DOHH2 (cell line): ENCODE results near the gene PRR36.

Experiments used
- H3F3A ChIP-seq: fragments of 200-600 bp; sonication (generic), shearing (Covaris generic); 2 replicates; pipeline ENCODE4 v1.6.0; 2016; ENCODE audit warnings: antibody characterized with exemption, mild to moderate bottlenecking; ENCODE audit not compliant: control insufficient read depth, insufficient read depth
- H3K27ac ChIP-seq: fragments of 200-600 bp; sonication (generic); 2 replicates; pipeline ENCODE4 v1.5.1; 2014; ENCODE audit warnings: low read depth, mild to moderate bottlenecking, low read length, moderate library complexity
- H3K27me3 ChIP-seq: fragments of 200-600 bp; sonication (generic); 2 replicates; pipeline ENCODE4 v1.6.1; 2014; ENCODE audit warnings: mild to moderate bottlenecking, low read length, mixed read lengths; ENCODE audit not compliant: control insufficient read depth
- H3K36me3 ChIP-seq: fragments of 200-600 bp; sonication (generic); 2 replicates; pipeline ENCODE4 v1.6.1; 2014; ENCODE audit warnings: mild to moderate bottlenecking, low read length, moderate library complexity, mixed read lengths; ENCODE audit not compliant: control insufficient read depth
- H3K4me1 ChIP-seq: fragments of 200-600 bp; sonication (generic); 2 replicates; pipeline ENCODE4 v1.6.1; 2014; ENCODE audit warnings: mild to moderate bottlenecking, low read length, mixed read lengths; ENCODE audit not compliant: control insufficient read depth
- H3K4me2 ChIP-seq: fragments of 200-600 bp; sonication (generic); 2 replicates; pipeline ENCODE4 v1.6.0; 2014; ENCODE audit warnings: mild to moderate bottlenecking, low read length, moderate library complexity
- H3K4me3 ChIP-seq: fragments of 200-600 bp; sonication (generic); 2 replicates; pipeline ENCODE4 v1.5.1; 2014; ENCODE audit warnings: mild to moderate bottlenecking, low read length, mixed read lengths
- H3K79me2 ChIP-seq: fragments of 200-600 bp; sonication (generic); 2 replicates; pipeline ENCODE4 v1.6.1; 2014; ENCODE audit warnings: mild to moderate bottlenecking, low read length, mixed read lengths; ENCODE audit not compliant: control insufficient read depth
- H3K9me2 ChIP-seq: fragments of 200-600 bp; sonication (generic); replicated peaks from 2 replicates; pipeline ENCODE4 v1.6.1; 2014; ENCODE audit warnings: mild to moderate bottlenecking, low read length, mixed read lengths; ENCODE audit not compliant: control insufficient read depth
- H3K9me3 ChIP-seq: fragments of 200-600 bp; sonication (generic); 2 replicates; pipeline ENCODE4 v1.6.1; 2014; ENCODE audit warnings: antibody characterized with exemption, low read length, mixed read lengths; ENCODE audit not compliant: control insufficient read depth, insufficient read depth
- H4K20me1 ChIP-seq: fragments of 200-600 bp; sonication (generic); 2 replicates; pipeline ENCODE4 v1.6.0; 2014; ENCODE audit warnings: low read depth, mild to moderate bottlenecking, antibody characterized with exemption, low read length, moderate library complexity; ENCODE audit not compliant: control insufficient read depth, insufficient read depth
- EZH2phosphoT487 ChIP-seq: fragments of 200-600 bp; sonication (generic); IDR thresholded peaks from 2 replicates; pipeline ENCODE4 v1.6.1; 2017; ENCODE audit warnings: borderline replicate concordance, mild to moderate bottlenecking, antibody characterized with exemption, low read length, moderate library complexity, mixed read lengths
- TF ChIP-seq, protein P1 (sequence below): fragments of 200-600 bp; sonication (generic); IDR thresholded peaks from one replicate; pipeline ENCODE4 v1.5.1; 2014; ENCODE audit warnings: antibody characterized with exemption, mild to moderate bottlenecking, low read depth, low read length; ENCODE audit not compliant: poor library complexity, severe bottlenecking

Gene PRR36

DNA sequence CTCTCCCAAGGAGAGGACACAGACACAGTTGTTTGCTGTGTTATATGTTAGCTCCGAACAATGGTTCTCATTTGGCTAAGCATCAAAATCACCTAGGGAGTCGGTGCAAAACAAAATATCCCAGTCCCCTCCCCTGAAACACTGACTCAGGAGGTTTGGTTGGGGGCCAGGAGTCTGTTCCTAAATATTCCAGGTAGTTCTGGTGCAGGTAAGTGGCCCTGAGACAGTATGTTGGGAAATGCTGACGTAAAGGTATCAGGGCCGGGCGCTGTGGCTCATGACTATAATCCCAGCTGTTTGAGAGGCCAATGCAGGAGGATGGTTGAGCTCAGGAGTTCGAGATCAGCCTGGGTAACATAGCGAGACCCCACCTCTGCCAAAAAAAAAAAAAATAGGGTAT lies 27.1 kb upstream of the PRR36 start:
- Histone ChIP-seq H3K4me1 (peaks cover 18% of the 10 kb centered on the region), H3K79me2 (peaks cover 32% of the 10 kb centered on the region), H3K27ac (no peak overlapping the region), H3K4me2 (no peak overlapping the region), H3K4me3 (no peak overlapping the region), H3K36me3 (peaks cover 20% of the 10 kb centered on the region), H3K9me3 (no peaks in the 10 kb centered on the region), H3F3A (no peaks in the 10 kb centered on the region), H4K20me1 (peaks cover 14% of the 10 kb centered on the region), H3K9me2 (no peaks in the 10 kb centered on the region), H3K27me3 (no peaks in the 10 kb centered on the region)
- no peak for TF ChIP-seq EZH2phosphoT487

DNA sequence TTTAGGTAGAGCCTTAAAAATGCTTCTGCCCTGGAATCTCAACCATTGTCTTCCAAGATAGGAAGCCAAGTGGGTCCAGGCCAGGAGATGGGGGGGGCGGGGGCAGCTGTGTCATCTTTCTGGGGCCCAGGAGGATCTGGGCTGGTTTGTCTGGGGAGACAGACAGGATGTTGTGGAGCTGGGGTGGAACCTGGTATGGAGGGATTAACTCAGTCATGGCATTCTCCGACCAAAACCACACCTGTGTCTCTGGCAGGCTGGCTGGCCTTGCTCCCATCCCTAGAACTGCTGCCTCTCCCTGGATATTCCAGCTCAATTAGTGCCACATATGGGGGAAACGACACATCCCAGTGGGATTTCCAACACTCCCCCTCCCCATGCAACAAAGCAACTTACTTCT lies 26.7 kb upstream of the PRR36 start:
- no peak for TF ChIP-seq EZH2phosphoT487
- TF ChIP-seq, protein P1, sequence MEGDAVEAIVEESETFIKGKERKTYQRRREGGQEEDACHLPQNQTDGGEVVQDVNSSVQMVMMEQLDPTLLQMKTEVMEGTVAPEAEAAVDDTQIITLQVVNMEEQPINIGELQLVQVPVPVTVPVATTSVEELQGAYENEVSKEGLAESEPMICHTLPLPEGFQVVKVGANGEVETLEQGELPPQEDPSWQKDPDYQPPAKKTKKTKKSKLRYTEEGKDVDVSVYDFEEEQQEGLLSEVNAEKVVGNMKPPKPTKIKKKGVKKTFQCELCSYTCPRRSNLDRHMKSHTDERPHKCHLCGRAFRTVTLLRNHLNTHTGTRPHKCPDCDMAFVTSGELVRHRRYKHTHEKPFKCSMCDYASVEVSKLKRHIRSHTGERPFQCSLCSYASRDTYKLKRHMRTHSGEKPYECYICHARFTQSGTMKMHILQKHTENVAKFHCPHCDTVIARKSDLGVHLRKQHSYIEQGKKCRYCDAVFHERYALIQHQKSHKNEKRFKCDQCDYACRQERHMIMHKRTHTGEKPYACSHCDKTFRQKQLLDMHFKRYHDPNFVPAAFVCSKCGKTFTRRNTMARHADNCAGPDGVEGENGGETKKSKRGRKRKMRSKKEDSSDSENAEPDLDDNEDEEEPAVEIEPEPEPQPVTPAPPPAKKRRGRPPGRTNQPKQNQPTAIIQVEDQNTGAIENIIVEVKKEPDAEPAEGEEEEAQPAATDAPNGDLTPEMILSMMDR = no peak
- Histone ChIP-seq H3K9me3 (no peaks in the 10 kb centered on the region), H3F3A (no peaks in the 10 kb centered on the region)

DNA sequence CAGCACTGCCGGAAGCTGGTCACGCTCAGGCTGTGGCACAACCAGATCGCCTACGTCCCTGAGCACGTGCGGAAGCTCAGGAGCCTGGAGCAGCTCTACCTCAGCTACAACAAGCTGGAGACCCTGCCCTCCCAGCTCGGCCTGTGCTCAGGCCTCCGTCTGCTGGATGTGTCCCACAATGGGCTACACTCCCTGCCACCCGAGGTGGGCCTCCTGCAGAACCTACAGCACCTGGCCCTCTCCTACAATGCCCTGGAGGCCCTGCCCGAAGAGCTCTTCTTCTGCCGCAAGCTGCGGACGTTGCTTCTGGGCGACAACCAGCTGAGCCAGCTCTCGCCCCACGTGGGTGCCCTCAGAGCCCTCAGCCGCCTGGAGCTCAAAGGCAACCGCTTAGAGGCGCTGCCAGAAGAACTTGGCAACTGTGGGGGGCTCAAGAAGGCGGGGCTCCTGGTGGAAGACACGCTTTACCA lies 26.2 kb upstream of the PRR36 start:
- H3K4me3 ChIP-seq = no peak overlapping the region
- no peak overlapping the region for H3K4me2 ChIP-seq
- no peak overlapping the region for H3K27ac ChIP-seq
- H3F3A ChIP-seq = no peaks in the 10 kb centered on the region
- H3K4me1 ChIP-seq = peaks cover 18% of the 10 kb centered on the region
- H3K36me3 ChIP-seq = peaks cover 13% of the 10 kb centered on the region; the same call in 1 of the 2 replicates
- H3K9me3 ChIP-seq = no peaks in the 10 kb centered on the region
- H3K9me2 ChIP-seq = no peaks in the 10 kb centered on the region
- TF ChIP-seq EZH2phosphoT487 = no peak
- TF ChIP-seq, protein P1 = no peak
- peaks cover 23% of the 10 kb centered on the region for H3K79me2 ChIP-seq
- H3K27me3 ChIP-seq = no peaks in the 10 kb centered on the region
- peaks cover 10% of the 10 kb centered on the region for H4K20me1 ChIP-seq

More for the DNA sequence above, 26.7 kb upstream of the PRR36 start:
- Histone ChIP-seq H3K27me3 (no peaks in the 10 kb centered on the region), H3K4me1 (peaks cover 18% of the 10 kb centered on the region), H3K36me3 (peaks cover 16% of the 10 kb centered on the region), H4K20me1 (peaks cover 10% of the 10 kb centered on the region), H3K9me2 (no peaks in the 10 kb centered on the region), H3K4me3 (no peak overlapping the region), H3K79me2 (peaks cover 28% of the 10 kb centered on the region), H3K27ac (no peak overlapping the region), H3K4me2 (no peak overlapping the region)

DNA sequence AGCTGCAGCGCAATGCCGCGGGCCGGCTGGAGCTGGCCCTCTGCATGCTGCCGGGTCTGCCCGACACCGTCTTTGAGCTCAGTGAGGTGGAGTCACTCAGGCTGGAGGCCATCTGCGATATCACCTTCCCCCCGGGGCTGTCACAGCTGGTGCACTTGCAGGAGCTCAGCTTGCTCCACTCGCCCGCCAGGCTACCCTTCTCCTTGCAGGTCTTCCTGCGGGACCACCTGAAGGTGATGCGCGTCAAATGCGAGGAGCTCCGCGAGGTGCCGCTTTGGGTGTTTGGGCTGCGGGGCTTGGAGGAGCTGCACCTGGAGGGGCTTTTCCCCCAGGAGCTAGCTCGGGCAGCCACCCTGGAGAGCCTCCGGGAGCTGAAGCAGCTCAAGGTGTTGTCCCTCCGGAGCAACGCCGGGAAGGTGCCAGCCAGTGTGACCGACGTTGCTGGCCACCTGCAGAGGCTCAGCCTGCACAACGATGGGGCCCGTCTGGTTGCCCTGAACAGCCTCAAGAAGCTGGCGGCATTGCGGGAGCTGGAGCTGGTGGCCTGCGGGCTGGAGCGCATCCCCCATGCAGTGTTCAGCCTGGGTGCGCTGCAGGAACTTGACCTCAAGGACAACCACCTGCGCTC lies 25.7 kb upstream of the PRR36 start:
- H3F3A ChIP-seq = no peaks in the 10 kb centered on the region
- peaks cover 12% of the 10 kb centered on the region for H3K4me1 ChIP-seq
- peaks cover 8% of the 10 kb centered on the region; the same call in 1 of the 2 replicates for H3K36me3 ChIP-seq
- TF ChIP-seq, protein P1 = no peak
- no peak for TF ChIP-seq EZH2phosphoT487
- no peaks in the 10 kb centered on the region for H3K9me3 ChIP-seq
- no peak overlapping the region for H3K4me3 ChIP-seq
- H3K9me2 ChIP-seq = no peaks in the 10 kb centered on the region
- no peak overlapping the region for H3K4me2 ChIP-seq
- H4K20me1 ChIP-seq = peaks cover 5% of the 10 kb centered on the region; the same call in 1 of the 2 replicates
- no peak overlapping the region for H3K27ac ChIP-seq
- no peaks in the 10 kb centered on the region for H3K27me3 ChIP-seq
- H3K79me2 ChIP-seq = peaks cover 17% of the 10 kb centered on the region
